ENCODE data around the gene CACNA1C.

The CACNA1C gene

DNA sequence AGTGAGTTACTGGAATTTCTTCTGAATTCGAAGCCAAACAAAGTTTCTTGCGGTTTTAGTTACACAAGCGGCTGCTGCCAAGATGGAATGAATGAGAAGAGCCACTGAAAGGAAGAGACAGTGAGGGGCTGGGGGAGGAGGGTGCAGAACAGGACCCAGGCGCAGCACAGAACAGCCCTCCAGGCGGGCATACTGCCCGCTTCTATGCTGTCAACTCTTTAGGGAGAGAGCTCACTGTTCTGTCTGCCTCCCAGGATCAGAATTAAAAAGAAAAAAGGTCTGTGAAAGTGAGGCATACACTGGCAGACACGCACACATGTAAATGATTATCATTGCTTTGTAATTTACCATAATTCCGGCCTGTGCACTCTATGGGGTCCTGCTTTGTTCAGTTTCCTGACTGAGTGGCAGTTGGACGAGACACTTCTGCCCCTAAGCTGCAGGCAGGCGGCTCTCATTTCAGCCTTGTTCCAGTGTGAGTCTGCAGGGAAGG, 231.6 kb downstream of the CACNA1C start:
- no peak for FAIRE-seq

DNA sequence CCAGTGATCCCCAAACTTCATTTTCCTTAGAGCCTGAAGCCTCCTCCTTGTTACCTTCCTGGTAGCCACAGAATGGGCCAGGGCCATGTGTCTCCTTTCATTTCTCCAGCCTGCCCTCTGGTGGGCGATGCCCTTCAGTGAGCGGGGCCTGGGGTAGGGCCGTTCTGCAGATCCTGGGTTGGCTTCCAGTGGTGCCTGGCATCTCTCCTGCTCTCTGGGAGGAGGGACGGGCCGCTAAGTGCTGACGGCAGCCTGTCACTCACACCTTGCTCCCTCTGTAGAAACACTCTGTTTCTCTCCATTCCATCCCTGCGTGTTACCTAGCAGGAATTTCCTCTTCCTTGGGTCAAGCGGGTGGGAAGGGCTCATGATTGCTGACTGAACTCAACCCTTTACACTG, 232.1 kb downstream of the CACNA1C start:
- FAIRE-seq, result no peak

DNA sequence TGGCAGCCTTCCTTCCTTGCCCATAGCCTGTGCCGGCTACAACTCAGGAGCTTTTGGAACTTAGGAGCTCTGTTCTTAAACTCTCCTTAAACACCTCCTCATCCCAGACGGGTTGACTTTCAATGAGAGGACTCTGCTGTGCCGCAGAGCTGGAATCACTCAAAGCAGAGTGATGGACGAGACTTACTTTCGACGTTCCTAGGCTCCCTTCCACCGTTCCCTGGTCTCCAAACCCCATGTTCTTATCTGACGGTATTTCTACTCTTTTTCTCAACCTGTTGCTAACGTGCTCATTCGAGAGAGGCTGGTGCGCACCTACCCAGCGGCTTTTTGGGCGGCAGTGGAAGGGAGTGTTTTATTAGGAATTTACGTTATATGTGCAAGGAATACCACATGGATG, 232.7 kb downstream of the CACNA1C start:
- no peak for FAIRE-seq

DNA sequence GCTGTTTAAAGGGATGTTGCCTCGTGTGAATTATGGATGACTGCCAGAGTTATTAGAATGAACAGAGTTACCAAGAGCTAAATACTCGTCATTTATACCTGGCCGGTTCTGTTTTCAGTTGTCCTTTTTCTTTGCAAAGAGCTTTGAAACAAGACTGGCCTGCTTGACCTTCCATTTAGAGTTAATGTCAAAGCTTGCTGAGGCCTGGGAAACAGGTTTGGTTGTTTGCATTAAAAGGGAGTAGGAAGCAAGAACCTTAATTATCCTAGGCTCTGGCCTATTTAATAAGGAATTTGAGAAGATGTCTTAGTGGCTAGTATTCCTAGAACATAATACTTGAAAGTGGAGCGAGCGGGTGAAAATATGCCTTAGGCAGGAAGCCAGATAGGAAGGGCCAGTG, 233.3 kb downstream of the CACNA1C start:
- FAIRE-seq, result no peak

DNA sequence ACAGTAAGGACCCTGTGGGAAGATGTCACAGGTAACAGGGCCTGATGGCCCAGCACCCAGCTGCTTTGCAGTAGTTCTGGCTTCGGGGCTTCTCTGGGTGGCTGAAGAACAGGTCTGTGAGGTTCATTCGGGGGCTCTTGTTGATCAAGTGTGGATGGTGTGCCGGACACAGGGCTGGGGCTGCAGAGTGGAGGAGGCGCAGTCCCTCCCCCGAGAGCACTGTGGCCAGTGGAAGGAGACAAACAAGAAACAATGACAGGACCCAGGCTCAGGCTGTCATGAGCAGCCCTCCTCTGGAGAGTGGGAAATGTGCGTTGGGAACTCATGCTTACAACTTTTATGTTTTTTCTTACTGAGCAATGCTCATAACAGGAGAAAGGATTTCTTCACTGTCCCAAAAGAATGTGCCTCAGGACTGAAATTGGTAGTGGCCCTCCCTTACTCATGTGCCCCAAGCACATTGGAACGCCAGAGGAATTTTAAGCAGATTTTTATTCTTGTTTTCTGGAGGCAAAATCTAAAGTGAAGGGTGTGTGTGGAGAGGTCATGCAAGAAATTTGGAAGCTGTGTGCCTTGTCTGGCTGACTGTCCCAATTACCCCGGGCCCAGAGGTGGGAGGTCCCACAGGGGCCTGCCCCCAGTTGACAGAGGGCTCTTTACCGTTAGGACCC, 233.8 kb downstream of the CACNA1C start:
- no peak for FAIRE-seq

DNA sequence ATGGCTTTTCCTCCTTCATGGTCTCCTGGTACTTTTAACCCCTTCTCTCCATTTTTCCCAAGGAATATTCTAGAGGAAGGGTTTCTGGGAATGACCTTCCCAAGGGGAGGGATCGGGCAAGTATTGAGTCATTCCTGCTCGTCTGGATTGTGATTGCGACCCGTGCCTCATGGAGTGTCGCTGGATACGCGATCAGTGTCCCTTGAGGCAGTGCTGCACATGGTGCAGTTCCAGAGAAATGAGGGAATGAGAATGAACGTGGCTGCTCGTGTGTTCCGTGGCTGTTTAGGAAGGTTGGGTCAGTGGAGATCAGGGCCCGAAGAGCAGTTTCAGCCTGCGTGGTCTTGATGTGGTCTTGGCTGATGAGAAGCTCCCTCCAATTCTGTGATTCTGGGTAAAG, 234.4 kb downstream of the CACNA1C start:
- FAIRE-seq, result no peak

DNA sequence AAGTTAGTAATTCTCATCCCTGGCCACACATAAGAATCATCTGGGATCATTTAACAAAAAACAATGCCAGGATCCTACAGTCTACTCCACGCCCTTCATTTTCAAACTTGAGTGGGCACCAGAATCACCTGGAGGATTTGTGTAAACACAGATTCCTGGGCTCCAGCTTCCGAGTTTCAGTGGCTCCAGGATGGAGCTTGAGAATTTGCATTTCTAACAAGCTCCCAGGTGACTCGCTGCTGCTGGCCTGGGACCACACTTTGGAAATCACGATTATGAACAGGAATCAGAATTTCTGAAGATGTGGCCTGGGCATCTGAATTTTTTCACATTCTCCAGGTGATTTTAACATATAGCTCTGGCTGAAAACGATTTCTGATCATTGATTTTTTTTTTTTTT, 234.8 kb downstream of the CACNA1C start:
- no peak for FAIRE-seq

DNA sequence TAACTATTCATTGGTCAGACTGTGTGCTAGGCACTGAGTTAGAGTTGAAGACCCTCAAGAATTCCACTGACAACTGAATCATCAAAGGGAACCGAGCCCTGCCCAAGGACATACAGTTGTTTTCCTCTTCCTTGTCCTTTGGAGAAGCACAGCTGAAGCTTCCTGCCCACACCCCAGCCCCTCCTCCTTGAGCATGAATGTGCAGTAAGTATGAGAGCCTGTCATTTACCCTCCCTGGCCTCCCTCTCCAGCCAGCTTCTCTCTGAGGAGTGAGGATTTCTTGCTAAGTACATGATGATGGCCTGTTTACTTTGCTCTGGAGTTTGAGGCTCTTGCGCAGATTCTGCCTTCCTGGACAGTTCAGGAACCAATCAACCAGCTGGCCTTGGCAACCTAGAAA, 235.2 kb downstream of the CACNA1C start:
- no peak for FAIRE-seq

DNA sequence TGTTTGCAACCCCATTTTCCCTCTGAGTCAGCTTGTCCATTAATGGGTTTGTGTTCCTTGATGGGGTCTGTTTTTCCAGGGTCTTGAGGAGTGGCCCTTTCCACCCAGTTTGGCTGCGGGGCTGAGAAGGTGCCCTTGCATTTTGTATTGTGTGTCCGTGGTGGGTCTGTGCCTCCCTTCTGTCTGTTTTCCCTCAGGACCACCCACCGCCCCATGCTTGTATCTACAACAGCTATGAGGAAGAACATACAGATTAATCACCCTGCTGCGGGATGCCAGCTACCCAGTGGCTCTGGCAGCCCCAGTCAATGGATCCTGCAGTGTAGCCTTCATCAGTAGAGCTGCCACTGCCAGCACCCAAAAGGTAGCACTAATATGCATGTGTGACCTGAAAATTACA, 235.7 kb downstream of the CACNA1C start:
- no peak for FAIRE-seq

DNA sequence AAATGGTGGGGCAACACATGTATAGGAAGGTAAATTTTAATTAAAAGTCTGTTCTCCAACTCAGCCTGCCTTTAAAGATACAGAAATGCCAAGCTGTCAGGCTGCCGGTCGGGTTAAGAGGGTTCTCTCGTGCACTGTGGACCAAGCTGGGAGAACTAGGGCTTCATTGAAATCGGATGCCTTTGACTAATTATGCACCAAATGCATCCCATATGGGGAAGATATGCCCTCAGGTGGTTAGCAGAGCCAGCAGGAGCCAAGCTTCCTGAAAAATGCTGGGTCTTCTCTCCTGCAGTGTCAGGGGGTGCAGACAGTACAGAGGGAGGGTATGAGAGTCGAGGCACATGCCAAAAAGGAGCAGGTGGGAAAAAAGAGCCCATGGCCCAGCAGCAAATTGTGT, 236.1 kb downstream of the CACNA1C start:
- FAIRE-seq, result no peak

DNA sequence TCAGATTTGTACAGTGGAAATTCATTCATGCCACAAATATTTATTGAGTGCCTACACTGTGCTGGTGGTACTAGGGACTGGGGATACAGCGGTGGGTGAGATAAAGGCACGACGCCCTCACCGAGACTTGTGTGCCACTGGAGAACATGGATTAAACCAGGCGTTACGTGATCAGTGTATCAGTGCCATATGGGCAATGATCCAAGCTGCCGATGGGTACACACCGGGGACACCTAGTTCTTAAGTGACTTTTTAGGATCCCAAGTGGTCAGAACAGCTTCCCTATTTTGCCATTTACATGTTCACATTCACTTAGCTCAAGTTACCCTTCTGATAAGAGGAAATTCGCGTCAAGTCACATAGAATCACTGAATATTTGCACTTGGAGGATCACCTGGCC, 236.7 kb downstream of the CACNA1C start:
- no peak for FAIRE-seq

DNA sequence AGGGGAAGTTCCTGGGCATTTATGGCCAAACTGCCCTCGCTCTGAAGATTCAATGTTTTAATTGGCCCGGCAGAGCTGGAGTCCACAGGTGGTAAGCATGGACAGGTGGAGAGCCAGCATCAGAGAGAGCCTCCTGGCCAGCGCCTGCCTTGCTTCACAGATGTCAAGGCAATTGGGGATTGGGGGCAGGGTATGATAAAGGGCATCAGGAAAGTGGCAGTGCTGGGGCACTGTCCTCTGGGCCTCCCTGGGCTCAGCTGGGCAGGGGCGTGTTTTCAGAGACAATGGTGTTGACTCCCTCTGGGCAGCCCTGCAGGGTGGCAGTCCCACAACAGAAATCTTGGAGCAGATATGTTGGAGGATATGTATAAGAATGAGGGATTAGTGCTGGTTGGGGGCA, 237.3 kb downstream of the CACNA1C start:
- no peak for FAIRE-seq

DNA sequence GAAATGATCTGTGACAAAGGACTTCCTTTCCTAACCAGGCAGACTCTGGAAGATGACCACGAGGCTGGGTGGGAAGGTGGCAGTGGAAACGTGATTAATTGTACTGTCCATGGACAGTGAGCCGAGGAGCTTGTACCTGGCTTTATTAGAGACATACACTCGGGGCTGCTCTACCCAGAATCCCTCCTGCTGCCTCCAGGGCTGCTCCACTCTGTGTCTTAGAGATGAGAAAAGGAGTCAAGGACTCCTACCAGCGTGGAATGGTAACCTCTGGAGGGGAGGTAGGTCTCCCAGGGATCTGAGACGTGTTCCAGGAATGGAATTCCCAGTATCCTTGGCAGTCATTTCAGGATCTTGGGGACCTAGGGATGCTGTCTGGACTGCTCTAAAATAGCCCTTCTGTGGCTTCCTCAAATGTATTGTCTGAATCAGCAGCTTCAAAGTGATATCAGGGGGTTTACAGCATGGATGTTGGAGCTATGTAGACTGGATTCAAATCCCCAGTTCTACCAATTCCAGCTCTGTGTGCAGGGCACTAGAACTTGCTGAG, 237.8 kb downstream of the CACNA1C start:
- no peak for FAIRE-seq

DNA sequence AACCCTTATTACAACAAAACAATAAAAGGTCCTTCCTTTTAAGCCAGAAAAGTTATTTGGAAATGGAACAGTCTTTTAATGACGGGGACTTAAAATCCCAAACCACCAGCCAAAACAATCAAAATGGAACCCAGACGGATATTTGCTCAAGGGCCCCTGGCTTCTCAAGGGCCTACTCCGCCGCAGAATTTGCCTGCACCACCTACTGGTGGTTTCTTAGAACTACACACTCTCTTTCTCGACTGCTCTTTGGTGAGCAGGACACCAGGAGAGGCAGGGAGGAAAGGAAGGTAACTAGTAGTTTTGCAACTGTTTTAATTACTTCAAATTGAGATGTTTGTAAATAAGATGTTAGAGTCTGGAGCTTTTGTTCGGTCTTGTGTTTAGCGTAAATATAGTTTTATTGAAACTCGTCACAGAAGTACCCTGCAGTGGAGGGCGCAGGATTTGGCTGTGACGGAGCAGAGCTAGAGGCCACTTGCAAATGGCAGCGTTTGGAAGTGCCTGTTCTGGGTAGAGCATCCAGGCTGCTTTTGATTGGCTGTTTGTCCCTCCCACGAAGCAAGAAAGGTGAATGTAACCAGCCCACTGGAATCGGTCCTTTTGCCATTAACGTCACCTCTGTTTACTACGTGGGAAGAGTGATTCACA, 238.5 kb downstream of the CACNA1C start:
- FAIRE-seq, result no peak

DNA sequence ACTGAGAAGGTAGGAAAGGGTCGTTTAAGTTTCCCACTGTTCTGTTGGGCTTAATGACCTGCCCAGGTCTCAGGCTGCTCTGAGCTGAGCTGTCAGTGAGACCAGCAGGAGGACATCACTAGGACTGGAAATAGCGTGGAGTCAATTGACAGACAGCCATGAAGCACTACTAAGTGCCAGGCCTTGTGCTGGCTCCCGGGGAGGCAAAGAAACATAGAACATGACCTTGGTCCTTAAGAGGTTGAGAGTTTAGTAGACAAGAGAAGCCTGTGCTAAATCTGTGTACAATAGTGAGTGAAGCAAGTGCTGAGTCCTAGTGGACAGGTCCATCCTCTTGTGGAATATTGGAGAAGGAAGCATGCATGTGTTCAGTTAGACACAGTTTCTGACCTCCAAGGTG, 239.2 kb downstream of the CACNA1C start:
- no peak for FAIRE-seq

DNA sequence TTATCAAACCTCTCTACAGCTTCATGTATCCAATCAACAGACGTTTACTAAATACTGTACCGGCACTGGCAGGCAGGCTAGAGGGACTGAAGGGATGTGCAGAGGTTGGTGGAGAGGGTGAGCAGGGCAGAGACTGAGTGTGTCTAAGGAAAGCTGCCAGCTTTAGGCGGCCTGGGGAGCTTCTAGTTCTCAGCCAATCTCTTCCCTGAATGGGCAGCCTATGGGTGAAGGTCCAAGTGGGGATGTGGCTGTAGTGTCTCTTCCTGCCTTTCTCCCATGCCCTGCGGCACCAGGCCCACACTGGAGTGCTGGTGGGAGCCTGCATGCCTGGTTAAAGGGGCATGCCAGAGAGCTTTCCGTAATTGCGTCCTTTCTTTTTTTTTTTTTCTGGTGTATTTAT, 239.8 kb downstream of the CACNA1C start:
- no peak for FAIRE-seq

DNA sequence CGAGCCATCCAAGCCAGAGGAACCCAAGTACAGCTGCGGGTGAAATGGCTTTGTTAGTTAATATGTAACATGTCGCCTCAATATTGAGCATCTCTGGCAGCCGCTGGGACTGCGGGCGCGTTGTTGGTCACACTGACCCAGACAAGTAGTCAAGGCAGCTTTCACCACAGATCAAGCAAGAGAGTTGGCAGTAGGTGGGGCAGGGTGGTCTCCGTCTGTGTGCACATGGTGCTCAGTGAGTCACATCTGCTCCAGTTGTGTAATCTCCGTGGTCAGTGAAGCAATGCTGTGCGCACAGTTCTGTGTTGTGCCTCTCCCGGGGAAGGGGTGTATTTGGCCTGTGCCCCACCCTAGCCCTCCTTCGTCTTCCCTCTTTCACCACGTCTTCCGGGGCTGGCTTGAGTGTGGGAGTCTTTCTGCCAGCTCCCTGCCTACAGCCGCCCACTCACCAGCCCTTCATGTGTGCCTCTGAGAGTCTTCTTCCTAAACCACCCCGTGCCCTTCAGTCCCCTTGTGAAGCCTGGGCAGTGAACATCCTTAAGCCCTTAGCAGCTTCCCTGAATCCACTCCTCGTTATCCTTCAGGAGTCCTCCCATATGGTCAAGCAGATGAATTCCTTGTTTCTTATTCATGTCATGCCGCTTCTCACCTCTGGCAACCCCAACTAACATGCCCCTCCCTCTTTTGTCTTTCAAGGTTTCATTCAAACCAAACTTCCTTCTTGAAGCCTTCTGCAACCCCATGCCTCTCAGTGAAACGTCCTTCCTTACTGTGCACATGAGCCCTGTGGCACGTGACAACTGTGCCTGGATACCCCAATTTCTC, 242.1 kb downstream of the CACNA1C start:
- FAIRE-seq, result no peak

DNA sequence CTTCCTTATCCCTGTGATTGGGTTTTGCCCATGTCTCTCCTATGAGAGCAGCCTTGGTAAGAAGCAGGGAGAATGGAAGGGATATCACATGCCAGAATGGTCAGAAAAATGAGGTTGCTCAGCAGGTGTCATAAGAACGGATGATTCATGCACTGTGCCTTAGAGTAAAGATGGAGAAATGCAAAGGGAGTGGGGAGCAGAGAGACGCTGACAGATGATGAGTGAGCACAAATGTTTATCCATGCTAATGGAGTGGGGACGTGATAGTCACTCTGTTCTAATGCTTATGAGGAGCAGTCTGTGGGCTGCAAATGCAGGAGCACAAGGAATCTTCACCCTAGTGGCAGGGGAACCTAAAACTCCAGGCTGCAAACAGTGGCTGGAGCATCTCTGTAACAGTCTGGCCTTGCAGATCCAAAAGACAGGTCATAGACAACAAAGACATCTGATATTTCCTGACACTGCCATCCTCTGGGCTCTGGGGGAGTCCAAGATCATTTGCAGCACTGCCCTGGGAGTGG, 243.2 kb downstream of the CACNA1C start:
- FAIRE-seq, result no peak

DNA sequence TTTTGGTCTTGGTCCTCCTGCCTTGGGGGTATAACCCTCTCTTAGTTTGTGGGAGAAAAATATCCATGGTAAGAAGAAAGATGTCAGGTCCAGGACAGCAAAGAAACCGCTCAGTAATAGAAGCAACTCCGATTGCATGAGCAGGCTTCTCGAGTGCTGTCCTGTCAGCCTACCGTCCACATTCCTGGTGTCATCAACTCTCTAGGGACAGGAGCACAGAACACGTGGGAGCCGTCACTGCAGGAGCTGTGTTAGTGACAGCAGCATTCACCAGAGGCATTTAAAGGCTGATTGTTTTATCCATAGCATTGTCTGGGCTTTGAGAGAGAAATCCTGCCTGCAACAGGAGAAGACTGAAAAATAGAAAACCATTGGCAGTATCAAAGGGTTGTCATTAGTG, 244.2 kb downstream of the CACNA1C start:
- no peak for FAIRE-seq

DNA sequence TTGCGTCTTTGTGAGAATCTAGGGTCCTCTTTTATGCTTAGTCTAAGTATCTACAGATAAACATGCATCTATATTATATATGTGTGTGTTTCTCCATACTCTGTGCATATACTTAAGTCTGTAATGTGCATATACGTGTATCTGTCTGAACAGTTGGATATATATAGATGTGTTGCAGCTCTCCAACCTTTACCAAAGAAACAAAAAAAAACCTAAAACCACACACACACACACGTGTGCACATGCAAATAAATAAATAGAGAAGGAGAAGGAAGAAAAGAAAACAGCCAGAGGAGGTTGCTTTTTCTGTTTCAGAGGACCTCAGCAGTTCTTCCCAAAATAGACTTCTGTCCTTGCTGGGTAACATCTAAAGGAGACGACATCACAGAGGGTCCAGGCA, 244.9 kb downstream of the CACNA1C start:
- FAIRE-seq, result no peak

DNA sequence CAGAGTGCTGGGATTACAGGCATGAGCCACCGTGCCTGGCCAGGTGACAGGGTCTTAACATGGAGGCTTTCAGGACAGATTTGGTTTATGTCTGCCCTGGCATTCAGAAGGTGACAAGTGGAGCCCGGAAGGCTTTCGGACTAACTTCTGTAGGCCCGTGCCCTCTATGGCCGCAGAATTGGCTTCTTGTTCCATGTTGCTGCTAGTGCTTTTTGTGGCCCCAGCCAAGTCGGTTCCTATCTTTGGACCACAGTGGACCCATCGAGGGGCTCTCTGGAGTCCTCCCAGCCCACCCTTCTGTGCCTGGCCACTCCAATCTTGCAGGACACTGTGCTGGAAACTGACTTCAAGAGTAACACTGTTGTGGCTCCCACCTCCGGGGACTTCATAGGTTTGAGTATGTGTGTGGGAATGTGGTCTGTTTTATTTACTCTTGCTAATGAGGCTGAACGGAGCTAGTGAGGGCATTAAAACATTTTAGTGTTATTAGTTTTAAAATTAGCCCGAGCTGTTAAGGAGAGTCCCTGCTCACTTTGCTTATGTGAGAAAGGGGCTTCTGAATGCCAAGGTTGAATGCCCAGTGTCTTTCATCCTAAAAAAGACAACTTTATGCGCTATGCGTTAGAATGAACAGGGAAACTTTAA, 245.9 kb downstream of the CACNA1C start:
- no peak for FAIRE-seq

DNA sequence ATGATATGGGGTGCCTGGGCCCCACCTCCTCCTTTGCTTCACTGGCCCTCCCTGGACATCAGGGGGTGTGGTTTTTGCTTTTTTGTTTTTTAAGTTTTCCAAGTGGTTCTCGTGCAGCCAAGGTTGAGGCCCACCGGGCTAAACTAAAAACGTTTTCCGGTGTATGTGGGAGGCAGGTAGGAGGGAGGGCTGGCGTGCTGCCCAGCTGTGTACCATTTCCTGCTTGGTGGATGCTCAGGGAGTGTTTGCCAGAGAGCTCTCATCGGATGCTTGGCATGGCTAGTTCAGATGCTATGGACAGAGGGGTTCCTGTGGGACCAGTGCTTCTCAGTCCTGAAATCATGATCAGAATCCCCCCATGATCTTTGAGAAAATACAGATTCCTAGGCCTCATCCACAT, 246.4 kb downstream of the CACNA1C start:
- no peak for FAIRE-seq

DNA sequence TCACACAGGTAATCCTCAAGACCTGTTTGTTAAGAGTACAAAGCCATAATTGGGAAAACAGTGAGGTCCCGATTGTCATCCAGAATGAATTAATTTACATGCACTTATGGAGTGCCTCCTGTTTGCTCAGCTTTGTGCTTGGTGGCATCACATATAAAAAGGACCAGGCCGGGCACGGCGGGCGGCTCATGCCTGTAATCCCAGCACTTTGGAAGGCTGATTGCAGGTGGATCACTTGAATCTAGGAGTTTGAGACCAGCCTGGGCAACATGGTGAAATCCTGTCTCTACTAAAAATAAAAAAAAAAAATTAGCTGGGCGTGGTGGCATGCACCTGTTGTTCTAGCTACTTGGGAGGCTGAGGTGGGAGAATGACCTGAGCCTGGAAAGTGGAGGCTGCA, 247.4 kb downstream of the CACNA1C start:
- no peak for FAIRE-seq
